ENCODE measurements around the gene TMEM81.

DNA sequence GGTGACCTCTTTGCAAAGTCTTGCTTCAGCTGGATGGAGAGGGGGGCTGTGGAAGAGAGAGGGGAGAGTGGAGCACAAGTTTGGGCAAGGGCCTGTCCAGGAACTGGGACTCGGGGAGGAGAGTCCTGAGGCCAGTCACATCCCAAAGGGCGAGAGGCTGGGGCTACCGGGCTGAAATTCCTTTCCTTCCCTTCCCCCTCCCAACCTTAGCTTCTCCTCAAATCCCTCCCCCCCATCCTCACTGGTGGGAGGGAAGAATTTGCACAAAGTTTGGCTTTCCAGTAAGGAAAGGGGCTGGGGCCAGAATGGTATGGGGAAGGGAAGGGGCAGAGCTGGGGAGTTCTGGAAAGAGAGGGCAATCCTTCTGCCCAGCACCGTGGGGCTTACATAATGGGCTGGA is 40.4 kb downstream of the TMEM81 start:
- TF ChIP-seq, protein P1, sequence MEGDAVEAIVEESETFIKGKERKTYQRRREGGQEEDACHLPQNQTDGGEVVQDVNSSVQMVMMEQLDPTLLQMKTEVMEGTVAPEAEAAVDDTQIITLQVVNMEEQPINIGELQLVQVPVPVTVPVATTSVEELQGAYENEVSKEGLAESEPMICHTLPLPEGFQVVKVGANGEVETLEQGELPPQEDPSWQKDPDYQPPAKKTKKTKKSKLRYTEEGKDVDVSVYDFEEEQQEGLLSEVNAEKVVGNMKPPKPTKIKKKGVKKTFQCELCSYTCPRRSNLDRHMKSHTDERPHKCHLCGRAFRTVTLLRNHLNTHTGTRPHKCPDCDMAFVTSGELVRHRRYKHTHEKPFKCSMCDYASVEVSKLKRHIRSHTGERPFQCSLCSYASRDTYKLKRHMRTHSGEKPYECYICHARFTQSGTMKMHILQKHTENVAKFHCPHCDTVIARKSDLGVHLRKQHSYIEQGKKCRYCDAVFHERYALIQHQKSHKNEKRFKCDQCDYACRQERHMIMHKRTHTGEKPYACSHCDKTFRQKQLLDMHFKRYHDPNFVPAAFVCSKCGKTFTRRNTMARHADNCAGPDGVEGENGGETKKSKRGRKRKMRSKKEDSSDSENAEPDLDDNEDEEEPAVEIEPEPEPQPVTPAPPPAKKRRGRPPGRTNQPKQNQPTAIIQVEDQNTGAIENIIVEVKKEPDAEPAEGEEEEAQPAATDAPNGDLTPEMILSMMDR (IDR thresholded peaks at IDR 0.05; ENCODE audit: low read depth, low read length, poor library complexity, severe bottlenecking), result no peak
- no peak for TF ChIP-seq EZH2phosphoT487 (IDR thresholded peaks at IDR 0.05; ENCODE audit: borderline replicate concordance, low read length)
